Glutamatergic neuron (in vitro differentiated cells): ENCODE measurements around the gene ANKRD63. TPM values are rescaled to one million over a fixed set of nuclear protein-coding genes. Genes with fewer than 3 reads are reported as not detected.
A peak's percentile ranks its signal among the peaks of the same experiment; 100 is the strongest.

Experiments used
- DNase-seq: peaks from one replicate; pipeline ENCODE4 v3.0.0; 2022
- H3K27ac Mint-ChIP-seq: one replicate; pipeline ENCODE4 v1.8.0; 2020; ENCODE audit warnings: mild to moderate bottlenecking, mixed read lengths, inconsistent platforms; ENCODE audit not compliant: unreplicated experiment
- H3K27me3 Mint-ChIP-seq: one replicate; pipeline ENCODE4 v1.8.0; 2020; ENCODE audit warnings: mild to moderate bottlenecking, moderate library complexity, mixed read lengths, inconsistent platforms; ENCODE audit not compliant: unreplicated experiment
- H3K36me3 Mint-ChIP-seq: one replicate; pipeline ENCODE4 v1.8.0; 2020; ENCODE audit warnings: mild to moderate bottlenecking, mixed read lengths, inconsistent platforms; ENCODE audit not compliant: unreplicated experiment
- H3K4me1 Mint-ChIP-seq: one replicate; pipeline ENCODE4 v1.8.0; 2020; ENCODE audit warnings: mild to moderate bottlenecking, low read depth, mixed read lengths, inconsistent platforms; ENCODE audit not compliant: unreplicated experiment
- H3K4me3 Mint-ChIP-seq: one replicate; pipeline ENCODE4 v1.8.0; 2020; ENCODE audit warnings: mild to moderate bottlenecking, mixed read lengths, inconsistent platforms; ENCODE audit not compliant: unreplicated experiment
- H3K9me3 Mint-ChIP-seq: one replicate; pipeline ENCODE4 v1.8.0; 2020; ENCODE audit warnings: mild to moderate bottlenecking, moderate library complexity, mixed read lengths, inconsistent platforms; ENCODE audit not compliant: unreplicated experiment
- CTCF ChIP-seq: fragments of 200-600 bp; sonication (generic); IDR thresholded peaks from one replicate; pipeline ENCODE4 v1.5.0; 2021; ENCODE audit not compliant: partially characterized antibody, unreplicated experiment
- long read RNA-seq: library from polyadenylated mRNA; unstranded; transcript quantifications from one replicate; pipeline ENCODE4 v2.0.0, GENCODE V29; 2020; ENCODE audit not compliant: unreplicated experiment
- total RNA-seq: library from RNA; stranded (reverse); fragmentation: NEBNext Ultra II Directional; extraction: Animal tissue kit (Norgen Biotek cat#: 25700); gene quantifications from one replicate; pipeline ENCODE4 v1.2.1, GENCODE V29; 2021; ENCODE audit not compliant: unreplicated experiment

ANKRD63 gene
- total RNA-seq: not detected
- long read RNA-seq: 0 reads

GRCh38 chr15:40282869-40283614, at the start of gene ANKRD63:
Gene ANKRD63, minus strand, starts transcription at chr15:40283064. Its CDS starts 478 bp downstream, at chr15:40282586.
- H3K36me3 Mint-ChIP-seq: no peaks in the 10 kb centered on the region
- peaks cover 22% of the 10 kb centered on the region for H3K27me3 Mint-ChIP-seq
- DNase-seq: no peak
- no peaks in the 10 kb centered on the region for H3K9me3 Mint-ChIP-seq
- no peak for TF ChIP-seq CTCF
- no peak within 1 kb of the TSS for H3K27ac Mint-ChIP-seq
- H3K4me3 Mint-ChIP-seq: no peak within 1 kb of the TSS
- H3K4me1 Mint-ChIP-seq: no peaks in the 10 kb centered on the region

- Mint-ChIP-seq H3K36me3 (peaks cover 4% of the 10 kb centered on the region), H3K27ac (peak overlapping the region; percentile 73), H3K27me3 (peaks cover 10% of the 10 kb centered on the region), H3K9me3 (peaks cover 16% of the 10 kb centered on the region), H3K4me1 (peaks cover 54% of the 10 kb centered on the region), H3K4me3 (peak overlapping the region; percentile 30)
- TF ChIP-seq CTCF: no peak
- no peak for DNase-seq
Measured at GRCh38 chr15:40332113-40332781, 49.4 kb upstream of the ANKRD63 start.

GRCh38 chr15:40331637-40332036, 48.8 kb upstream of the ANKRD63 start:
- Mint-ChIP-seq H3K9me3 (peaks cover 16% of the 10 kb centered on the region), H3K27ac (peak overlapping the region; percentile 73), H3K4me1 (peaks cover 59% of the 10 kb centered on the region), H3K27me3 (peaks cover 10% of the 10 kb centered on the region), H3K4me3 (no peak overlapping the region), H3K36me3 (peaks cover 4% of the 10 kb centered on the region)
- TF ChIP-seq CTCF: no peak
- no peak for DNase-seq

GRCh38 chr15:40331026-40331425, 48.2 kb upstream of the ANKRD63 start:
- Mint-ChIP-seq H3K27me3 (peaks cover 9% of the 10 kb centered on the region), H3K27ac (no peak overlapping the region), H3K9me3 (peaks cover 15% of the 10 kb centered on the region), H3K4me1 (peaks cover 58% of the 10 kb centered on the region), H3K36me3 (peaks cover 4% of the 10 kb centered on the region), H3K4me3 (no peak overlapping the region)
- TF ChIP-seq CTCF: no peak
- DNase-seq: no peak

GRCh38 chr15:40330368-40330836, 47.5 kb upstream of the ANKRD63 start:
- peak overlapping the region; percentile 5 for H3K27ac Mint-ChIP-seq
- H3K9me3 Mint-ChIP-seq: peaks cover 13% of the 10 kb centered on the region
- no peak for TF ChIP-seq CTCF
- no peak for DNase-seq
- H3K27me3 Mint-ChIP-seq: peaks cover 9% of the 10 kb centered on the region
- H3K36me3 Mint-ChIP-seq: peaks cover 4% of the 10 kb centered on the region
- no peak overlapping the region for H3K4me3 Mint-ChIP-seq
- peaks cover 62% of the 10 kb centered on the region for H3K4me1 Mint-ChIP-seq
